Activated T-cell treated with anti-CD3 and anti-CD28 coated beads, Interleukin-2, amount 50 U/mL, for 48 hours (primary cell): ENCODE measurements around the gene UBAC2.
A peak's percentile ranks its signal among the peaks of the same experiment; 100 is the strongest.

ENCODE experiments used
- DNase-seq, 2 experiments: peaks; one replicate each; pipeline ENCODE4 v3.0.0-alpha.2; 2020

UBAC2 gene

GRCh38 chr13:99421758-99422585 lies 221.3 kb downstream of the UBAC2 start:
- peak; percentile 68 to 70 for DNase-seq

DNA sequence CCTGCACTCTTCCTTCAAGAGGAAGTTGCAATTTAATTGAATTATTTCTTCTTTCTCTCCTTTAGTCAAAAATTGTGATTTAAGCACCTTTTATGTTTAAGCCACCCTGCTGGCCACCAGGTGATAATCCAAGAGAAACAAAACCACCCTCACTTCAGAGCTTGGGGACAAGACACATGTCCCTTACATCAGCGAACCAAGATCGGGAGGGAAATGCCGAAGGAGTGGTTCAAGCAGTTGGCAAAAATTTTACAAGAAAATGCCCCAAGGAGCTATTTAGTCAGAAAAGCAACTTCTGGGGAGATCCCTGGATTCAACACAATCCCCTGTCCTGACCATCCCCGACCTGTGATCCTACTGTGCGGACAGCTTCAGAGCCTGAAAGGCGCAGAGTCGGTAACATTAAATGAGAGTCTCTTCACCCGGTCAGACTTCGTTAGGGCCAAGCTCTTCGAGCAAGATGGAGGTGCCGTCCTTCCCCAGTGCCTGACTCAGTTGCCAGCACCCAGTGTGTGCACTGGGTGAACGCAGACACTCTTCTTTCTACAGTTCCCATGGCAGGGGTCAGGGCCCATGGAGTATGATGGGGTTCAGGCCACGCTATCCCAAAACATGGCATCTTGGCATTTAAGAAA lies 222.0 kb downstream of the UBAC2 start:
- DNase-seq, result peak in 1 of 2 experiments; percentile 26

- DNase-seq, result peak; percentile 68 to 74
These were observed 225.1 kb downstream of the UBAC2 start for GRCh38 chr13:99425485-99426341.

DNA sequence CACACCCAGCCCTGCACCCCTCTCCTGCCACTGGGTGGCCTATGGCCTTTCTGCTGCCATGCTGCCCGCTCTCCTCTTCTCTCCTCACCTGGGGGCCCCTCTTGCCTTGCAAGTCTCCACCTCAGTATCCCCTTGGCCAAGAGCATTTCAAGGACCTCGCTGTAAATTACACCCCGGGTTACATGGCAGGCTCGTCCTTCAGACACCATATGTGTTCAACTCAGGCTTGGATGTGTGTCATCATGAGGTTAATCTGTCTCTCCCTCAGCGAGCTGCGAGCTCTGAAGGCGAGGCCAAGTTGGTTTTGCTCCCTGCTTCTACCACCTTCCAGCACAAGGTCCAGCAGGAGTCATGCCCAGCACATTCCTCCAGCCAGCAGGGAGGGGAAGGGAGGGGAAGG lies 225.8 kb downstream of the UBAC2 start:
- DNase-seq, result no peak

DNA sequence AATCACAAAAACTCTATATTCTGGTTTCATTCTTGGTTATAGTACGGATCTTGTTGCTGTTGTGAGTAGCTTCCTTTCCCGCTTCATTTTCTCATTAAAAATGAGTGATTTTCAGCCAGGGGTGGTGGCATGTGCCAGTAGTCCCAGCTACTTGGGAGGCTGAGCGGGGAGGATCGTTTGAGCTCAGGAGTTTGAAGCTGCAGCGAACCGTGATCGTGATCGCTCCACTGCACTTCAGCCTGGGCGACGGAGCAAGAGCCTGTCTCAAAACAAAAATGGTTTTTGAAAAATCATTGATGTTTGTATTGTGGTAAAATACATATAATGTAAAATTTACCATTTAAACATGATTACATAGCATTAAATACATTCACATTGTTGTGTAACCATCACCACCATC lies 229.0 kb downstream of the UBAC2 start:
- peak in 1 of 2 experiments; percentile 12 for DNase-seq

DNA sequence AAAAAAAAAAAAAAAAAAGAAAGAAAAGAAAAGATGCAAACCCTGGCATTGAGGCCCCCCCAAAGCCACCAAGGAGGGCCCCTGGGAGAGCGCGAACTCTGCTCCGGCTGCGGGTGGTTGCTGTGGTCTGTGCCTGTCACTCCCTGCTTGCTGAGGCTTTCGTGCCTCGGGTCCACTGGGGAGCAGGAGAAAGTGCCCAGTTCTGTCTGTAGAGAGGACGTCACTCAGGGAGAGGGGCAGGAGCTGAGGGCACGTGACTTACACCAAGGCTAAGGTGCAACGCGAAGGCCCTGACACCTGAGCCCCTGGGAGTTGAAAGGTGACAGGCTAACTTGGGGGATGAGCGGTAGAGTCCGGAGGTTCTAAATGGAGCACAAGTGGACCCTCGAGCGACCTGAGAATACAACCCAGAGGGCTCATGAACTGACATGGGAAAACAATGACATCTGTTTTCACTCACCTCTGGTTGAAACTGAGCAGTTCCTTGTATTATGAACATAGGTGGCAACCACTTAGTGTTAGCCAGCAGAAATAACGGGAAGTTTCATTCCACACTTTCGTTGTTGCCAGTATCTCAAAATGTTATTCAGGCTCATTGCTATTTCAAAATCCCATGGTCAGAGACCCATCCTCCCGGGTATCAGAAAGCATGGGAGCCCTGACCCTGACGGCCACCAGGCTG lies 231.4 kb downstream of the UBAC2 start:
- peak; percentile 53 to 55 for DNase-seq

GRCh38 chr13:99432609-99433542 lies 232.2 kb downstream of the UBAC2 start:
- peak; percentile 91 to 93 for DNase-seq

DNA sequence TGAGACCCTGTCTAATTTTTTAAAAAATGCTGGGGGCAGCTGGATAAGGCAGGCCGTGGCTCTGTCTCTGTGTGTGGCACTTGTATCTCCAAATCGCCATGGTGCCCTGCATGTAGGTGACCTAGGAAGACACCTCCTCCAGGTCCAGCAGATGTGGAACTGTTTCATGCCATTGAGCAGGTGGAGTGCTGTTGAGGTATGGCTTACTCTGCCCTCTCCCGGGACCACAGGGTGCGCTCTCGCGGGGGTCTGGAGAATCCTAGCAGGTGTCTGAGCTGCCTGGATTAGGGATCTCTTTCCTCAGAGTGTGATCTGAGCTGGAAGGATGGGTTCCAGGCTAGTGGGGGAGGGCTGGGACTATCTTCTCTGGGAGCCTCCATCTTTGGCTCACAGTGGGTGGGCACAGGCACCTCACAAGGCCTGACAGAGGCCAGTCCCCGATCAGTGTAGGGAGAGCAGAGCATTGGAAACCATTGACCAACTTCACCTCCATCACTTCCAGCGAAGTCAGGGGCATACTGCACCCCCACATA lies 233.0 kb downstream of the UBAC2 start:
- DNase-seq, result peak; percentile 58 to 60

DNA sequence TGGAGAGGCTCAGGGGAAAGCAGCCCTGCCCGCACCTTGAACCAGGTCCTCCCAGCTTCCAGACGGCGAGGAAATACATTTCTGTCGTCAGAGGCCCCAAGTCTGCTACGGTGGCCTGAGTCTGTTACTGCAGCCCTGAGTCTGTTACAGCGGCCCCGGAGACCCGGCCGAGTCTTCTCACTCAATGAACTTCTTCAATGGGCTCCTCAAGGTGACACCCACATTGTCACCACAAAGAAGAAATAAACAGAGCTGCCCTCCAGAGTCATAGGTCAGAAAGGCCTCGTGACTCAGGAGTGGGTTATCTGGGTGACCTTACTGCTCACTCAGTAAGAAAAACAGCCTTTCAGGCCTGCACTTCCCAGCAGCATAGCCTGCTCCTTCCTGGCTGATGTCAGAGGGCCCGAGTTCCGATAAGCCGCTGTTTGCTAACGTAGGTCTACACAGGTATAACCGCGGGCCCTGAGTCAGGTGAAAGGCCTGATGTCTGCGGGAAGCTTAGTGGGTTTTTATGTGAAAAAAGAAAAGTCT lies 233.7 kb downstream of the UBAC2 start:
- peak; percentile 85 to 88 for DNase-seq

DNA sequence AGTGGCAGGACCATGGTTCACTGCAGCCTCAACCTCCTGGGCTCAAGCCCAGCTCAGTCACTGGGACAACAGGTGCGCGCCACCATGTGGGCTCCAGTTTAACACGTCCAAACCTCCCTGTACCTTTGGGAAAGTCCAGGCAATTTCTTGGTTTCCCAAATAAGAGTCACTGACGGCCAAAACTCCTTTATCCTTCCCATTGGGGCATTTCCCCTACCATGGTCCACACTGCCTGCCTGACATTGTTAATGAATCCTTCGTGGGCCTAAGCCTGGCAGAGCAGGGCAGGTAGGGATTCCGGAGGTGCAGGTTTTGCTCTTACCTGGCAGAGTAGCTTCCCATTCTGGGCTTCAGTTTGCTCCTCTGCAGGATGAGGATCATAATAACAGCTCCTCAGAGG lies 234.5 kb downstream of the UBAC2 start:
- no peak for DNase-seq

DNA sequence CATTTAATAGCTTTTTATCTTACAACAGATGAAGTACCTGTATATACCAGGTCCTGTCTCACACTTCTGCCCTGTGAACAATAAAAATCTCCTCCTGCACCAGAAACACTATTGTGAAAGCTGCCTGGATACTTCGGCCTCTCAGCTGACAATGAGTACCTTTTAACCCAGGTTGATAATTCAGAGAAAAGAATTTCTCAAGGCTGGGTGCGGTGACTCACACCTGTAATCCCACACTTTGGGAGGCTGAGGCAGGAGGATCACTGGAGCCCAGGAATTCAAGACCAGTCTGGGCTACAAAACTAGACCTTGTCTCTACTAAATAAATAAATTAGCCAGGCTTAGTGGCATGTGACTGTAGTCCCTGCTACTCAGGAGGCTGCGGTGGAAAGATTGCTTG lies 235.3 kb downstream of the UBAC2 start:
- DNase-seq, result no peak
